HG02981 (cell line): Measurements from ENCODE around the gene ADGRA1.
"Not testable (repeated sequence)": the region's sequence is repeated elsewhere in the genome, so short reads cannot be mapped to it uniquely, and the experiment has no call there.

Experiments used
- ATAC-seq: cut with Tn5 transposase; IDR thresholded peaks from one replicate; pipeline ENCODE4 v1.9.1; 2021; ENCODE audit warnings: mild to moderate bottlenecking, moderate library complexity; ENCODE audit not compliant: unreplicated experiment

The ADGRA1 gene

DNA sequence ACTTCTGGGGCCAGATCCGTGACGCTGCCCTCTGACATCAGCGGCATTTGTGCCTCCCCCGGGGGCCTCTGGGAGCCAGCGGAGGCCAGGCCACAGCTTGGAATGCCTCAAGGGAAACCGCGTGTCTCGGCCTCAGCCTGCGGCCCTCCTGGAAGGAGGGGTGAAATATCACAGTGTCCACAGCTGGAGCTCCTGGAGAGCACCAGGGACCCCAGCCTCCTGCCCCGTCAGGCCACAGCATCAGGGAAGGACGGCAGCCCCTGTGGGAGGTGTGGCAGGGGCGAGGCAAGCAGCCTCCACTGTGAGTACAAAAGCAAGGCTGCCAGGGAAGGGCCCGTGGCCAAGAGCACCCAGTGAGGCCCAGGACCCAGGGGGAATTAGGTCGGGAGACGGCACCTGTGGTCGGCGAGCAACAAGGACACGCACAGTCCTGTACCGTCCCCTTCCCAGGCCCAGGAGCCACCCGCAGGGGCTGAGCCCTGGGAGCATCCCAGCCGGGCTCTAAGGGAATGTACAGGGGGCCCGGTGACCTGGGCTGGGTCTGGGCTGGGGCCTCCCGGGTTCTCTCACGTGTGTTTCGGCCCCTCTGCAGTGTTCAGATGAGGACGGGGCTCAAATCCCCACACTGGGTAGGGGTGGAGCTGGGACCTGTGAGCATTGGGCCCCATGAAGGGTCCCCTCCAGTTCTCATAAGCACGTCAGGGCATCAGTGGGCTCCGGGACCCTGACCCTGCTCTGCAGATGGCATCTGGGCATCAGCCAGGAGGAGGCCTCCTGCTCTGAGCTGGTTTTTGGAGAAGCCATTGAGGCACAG is 53.6 kb downstream of the ADGRA1 start:
- ATAC-seq, result no peak

- ATAC-seq, result no peak
Observed at GRCh38 chr10:133141958-133142340, 54.2 kb downstream of the ADGRA1 start.

- ATAC-seq, result no peak
Observed at GRCh38 chr10:133142523-133143199, 54.9 kb downstream of the ADGRA1 start.

DNA sequence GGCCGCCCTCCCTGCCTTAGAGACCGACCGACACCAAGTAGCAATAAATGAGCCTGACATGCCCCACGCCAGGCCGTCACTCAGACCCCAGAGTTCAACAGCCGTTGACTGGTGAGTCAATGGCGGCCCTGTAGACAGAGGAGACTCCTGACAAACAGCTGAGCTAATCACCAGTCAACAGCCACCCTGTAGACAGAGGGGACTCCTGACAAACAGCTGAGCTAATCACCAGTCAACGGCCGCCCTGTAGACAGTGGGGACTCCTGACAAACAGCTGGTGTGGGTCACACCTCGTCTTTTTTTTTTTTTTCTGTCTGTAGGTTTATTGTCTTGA is 55.4 kb downstream of the ADGRA1 start:
- no peak for ATAC-seq

GRCh38 chr10:133143546-133143945 is 55.8 kb downstream of the ADGRA1 start:
- no peak for ATAC-seq

GRCh38 chr10:133144771-133145170 is 57.0 kb downstream of the ADGRA1 start:
- ATAC-seq, result no peak

- ATAC-seq, result no peak
Observed at GRCh38 chr10:133150226-133150625, 62.5 kb downstream of the ADGRA1 start.

DNA sequence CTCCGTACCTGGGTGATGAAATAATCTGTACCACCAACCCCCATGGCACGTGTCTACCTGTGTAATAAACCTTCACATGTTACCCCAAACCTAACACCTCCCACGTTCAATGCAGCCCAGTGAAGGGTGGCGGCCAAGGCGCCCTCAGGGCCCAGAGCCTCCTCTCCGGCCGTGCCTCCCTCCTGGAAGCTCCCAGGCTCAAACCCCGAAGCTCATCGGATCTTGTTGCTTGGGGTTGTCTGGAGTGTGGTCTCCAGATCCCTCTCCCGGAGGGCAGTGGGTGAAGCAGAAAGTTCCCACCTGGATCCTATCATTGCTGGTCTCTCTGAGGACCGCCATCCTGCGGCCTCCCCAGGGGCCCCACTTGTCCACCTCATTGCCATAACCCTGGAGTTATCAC is 62.9 kb downstream of the ADGRA1 start:
- ATAC-seq, result no peak

DNA sequence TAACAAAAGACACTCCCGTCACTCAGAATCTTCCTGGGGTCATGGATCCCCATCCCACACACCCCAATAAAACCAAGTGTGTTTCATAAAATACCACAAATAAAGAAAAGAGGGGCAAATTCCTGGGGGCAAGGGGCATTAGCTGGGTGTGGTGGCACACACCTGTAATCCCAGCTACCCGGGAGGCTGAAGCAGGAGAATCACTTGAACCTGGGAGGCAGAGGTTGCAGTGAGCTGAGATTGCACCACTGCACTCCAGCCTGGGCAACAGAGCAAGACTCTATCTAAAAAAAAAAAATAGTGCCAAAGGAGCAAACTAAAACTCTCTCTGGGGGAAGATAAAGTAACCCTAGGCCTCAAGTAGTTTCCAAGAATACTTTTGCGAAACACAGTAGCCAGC is 63.3 kb downstream of the ADGRA1 start:
- ATAC-seq, result not testable (repeated sequence)

DNA sequence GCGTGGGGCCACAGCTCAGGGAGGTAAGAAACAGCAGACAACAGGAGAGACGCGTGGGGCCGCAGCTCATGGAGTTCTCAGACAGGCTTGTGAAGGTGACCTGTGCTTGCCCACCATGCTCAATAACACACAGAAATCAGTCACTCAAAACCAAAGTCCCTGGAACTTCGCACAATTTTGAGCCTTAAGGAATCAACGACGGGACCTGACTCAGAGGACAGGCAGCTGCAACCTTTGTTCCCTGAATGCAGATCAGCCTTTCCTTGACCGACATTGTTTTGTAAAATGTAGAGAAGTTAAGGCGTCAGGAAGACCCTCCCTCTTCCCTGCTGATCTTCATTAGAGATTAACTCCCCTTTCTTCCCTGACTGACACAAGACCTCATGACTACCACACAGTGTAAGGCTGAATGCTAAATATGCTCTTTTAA is 63.8 kb downstream of the ADGRA1 start:
- no peak for ATAC-seq

GRCh38 chr10:133154411-133154810 is 66.7 kb downstream of the ADGRA1 start:
- no peak for ATAC-seq

DNA sequence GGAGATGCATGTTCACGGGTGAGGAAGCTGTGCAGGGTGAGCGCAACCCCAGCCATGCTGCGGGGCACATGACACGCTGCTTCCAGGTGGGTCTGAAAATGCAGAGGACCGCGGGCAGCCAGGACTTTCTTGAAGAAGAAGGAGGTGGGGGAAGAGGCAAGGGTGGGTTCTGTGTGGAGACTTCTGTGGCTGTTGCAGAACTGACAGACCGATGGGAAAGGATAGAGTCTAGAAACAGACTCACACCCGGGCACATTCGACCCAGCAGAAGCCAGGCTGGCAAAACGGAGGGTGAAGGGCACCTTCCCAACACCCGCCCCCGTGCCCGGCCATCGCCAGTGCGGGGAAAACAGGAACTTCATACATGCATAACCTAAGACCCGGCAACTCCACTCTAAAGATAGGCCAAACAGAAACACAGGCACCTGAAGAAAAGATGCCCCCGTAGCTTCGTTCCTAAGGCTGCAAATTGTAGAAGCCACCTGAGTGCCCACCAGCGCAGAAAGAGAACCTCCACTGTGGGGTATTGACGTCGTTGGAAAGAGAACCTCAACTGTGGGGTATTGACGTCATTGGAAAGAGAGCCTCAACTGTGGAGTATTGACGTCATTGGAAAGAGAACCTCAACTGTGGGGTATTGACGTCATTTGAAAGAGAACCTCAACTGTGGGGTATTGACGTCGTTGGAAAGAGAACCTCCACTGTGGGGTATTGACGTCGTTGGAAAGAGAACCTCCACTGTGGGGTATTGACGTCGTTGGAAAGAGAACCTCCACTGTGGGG is 67.5 kb downstream of the ADGRA1 start:
- ATAC-seq, result no peak

- ATAC-seq, result no peak
Observed at GRCh38 chr10:133156674-133157579, 69.2 kb downstream of the ADGRA1 start.

DNA sequence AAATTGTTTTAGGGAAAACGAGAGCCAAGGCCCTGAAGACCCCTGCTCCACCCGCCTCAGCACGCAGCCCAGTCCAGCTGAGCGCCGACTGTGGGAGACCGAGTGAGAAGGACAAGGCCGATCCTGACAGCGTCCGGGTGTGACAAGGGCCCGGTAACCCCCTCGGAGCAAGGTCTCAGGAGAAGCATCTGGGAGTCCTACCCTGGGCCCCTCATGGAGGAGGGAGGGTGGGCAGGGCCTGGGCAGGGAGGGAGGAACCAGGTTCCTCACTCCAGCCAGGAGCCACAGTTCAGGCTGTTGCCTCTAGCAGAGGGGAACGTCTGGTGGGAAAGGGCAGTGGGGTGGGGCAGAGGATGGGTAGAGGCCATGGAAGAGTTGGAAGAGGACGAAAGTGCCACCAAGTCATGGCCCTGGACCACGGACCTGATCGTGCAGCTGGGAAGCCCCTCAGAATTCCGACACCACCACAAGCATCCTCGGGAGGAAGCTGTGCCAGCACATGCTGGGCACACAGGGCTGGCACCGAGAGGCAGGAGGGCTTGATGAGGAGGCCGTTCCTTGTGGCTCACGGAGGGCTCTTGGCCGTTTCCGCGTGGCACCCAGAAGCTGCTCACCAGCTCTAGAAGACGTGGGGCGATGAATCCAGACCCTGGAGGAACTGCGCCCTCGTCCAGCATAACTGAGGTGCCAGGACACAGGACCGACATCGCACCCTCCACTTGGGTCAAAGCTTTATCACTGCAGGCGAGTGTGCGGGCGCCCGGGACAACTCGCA is 70.1 kb downstream of the ADGRA1 start:
- no peak for ATAC-seq

DNA sequence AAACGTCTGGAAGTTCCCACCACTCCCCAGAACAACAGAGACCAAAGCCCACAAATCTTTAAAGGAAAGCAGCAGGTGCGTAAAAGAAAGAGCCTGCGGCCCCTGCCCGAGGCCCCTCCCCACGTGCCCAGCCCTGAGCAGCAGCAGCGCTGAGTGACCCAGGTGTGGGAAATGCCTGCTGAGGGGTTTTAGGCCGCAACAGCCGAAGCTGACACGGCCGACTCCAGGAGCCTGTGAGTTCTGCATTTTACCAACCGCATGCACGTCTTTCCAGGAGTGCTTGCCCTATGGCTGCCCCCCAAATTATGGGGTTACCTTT is 70.7 kb downstream of the ADGRA1 start:
- no peak for ATAC-seq

DNA sequence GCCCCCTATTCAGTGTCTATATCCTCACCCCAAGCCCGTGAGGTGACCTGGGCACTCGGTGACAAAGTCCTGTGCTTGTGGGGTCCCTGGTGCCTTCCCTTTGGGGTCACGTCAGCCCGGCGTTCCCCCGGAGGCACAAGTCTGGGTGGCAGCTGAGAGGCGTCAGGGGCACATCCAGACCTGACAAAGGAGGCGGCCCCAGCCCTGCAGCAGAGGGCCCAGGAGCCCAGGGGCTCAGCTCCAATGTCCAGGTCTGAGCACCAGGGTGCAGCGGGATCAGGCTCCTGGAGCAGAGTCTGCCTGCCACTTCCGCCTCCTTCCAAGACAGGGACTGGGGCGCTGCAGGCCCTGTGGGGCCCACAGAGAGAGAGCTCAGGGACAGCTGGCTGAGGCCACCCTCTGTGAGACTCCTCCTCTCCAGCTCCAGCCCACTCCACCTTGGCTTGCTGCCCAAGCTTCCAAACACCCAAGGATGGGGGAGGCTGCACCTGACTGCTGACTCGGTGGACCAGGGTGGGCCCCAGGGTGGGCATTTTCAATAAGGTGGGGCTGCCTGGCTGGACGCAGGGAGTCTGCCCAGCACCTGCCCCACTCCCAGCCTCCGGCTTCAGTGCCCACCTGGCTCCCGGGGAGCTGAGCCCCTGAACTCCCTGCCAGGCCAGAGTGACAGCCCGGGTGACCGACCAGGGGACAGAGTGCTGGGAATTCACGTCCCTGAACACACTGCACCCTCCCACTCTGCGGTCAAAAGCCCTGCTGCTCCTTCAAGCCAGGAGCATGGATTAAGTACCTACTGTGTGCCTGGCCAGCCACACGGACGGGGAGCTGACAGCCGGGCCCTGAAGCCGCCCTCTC is 71.3 kb downstream of the ADGRA1 start:
- no peak for ATAC-seq

- ATAC-seq, result no peak
Observed at GRCh38 chr10:133159611-133159949, 71.9 kb downstream of the ADGRA1 start.

GRCh38 chr10:133159950-133160825 is 72.5 kb downstream of the ADGRA1 start, which contains the start of gene KNDC1:
TSS of gene KNDC1 (plus strand) at chr10:133160219. CDS start at chr10:133160468, 249 bp downstream.
- ATAC-seq, result no peak
